SK-N-SH treated with all-trans-retinoic acid at 6 μM for 48 hours (cell line): Measurements from ENCODE around the gene PRKG1.

Experiments
- ATAC-seq: fragments of 200-7000 bp; cut with Tn5 transposase; 3 replicates; pipeline ENCODE4 v1.9.1; 2020; ENCODE audit warnings: mild to moderate bottlenecking, moderate library complexity
- ARNTL ChIP-seq: fragments of 450-650 bp; formaldehyde crosslinking; IDR thresholded peaks from 2 replicates; pipeline ENCODE4 v1.5.0; 2020; ENCODE audit warnings: low read depth, mild to moderate bottlenecking, moderate library complexity, borderline replicate concordance
- BACH2 ChIP-seq: fragments of 250-450 bp; sonication (Bioruptor Pico); IDR thresholded peaks from 2 replicates; pipeline ENCODE4 v1.9.0; 2021; ENCODE audit warnings: mild to moderate bottlenecking, borderline replicate concordance
- CSDC2 ChIP-seq: fragments of 250-450 bp; sonication (Bioruptor Pico); IDR thresholded peaks from 2 replicates; pipeline ENCODE4 v1.5.0; 2020; ENCODE audit warnings: mild to moderate bottlenecking, moderate library complexity
- ESRRG ChIP-seq: fragments of 250-450 bp; sonication (Bioruptor Pico); IDR thresholded peaks from 2 replicates; pipeline ENCODE4 v1.6.1; 2021; ENCODE audit warnings: mild to moderate bottlenecking
- GLIS3 ChIP-seq: fragments of 250-450 bp; sonication (Bioruptor Pico); IDR thresholded peaks from 2 replicates; pipeline ENCODE4 v1.5.0; 2020; ENCODE audit warnings: mild to moderate bottlenecking, moderate library complexity
- ISL1 ChIP-seq: fragments of 250-450 bp; sonication (Bioruptor Pico); IDR thresholded peaks from 2 replicates; pipeline ENCODE4 v2.1.2; 2022; ENCODE audit warnings: mild to moderate bottlenecking, moderate library complexity
- OSR1 ChIP-seq: fragments of 250-450 bp; sonication (Bioruptor Pico); IDR thresholded peaks from 2 replicates; pipeline ENCODE4 v1.8.0; 2022; ENCODE audit warnings: moderate library complexity, mild to moderate bottlenecking, inconsistent platforms
- PPARA ChIP-seq: fragments of 250-450 bp; sonication (Bioruptor Pico); IDR thresholded peaks from 2 replicates; pipeline ENCODE4 v1.5.0; 2020; ENCODE audit warnings: mild to moderate bottlenecking, borderline replicate concordance
- RARB ChIP-seq: fragments of 250-450 bp; sonication (Bioruptor Pico); IDR thresholded peaks from 2 replicates; pipeline ENCODE4 v1.8.0; 2021; ENCODE audit warnings: mild to moderate bottlenecking, moderate library complexity
- SNAI2 ChIP-seq: fragments of 250-450 bp; sonication (Bioruptor Pico); IDR thresholded peaks from 2 replicates; pipeline ENCODE4 v1.5.0; 2020; ENCODE audit warnings: mild to moderate bottlenecking, moderate library complexity
- TCF4 ChIP-seq: fragments of 250-450 bp; sonication (Bioruptor Pico); IDR thresholded peaks from 2 replicates; pipeline ENCODE4 v1.8.0; 2021; ENCODE audit warnings: mild to moderate bottlenecking, moderate library complexity, borderline replicate concordance
- TOX ChIP-seq: fragments of 250-450 bp; sonication (Bioruptor Pico); IDR thresholded peaks from 2 replicates; pipeline ENCODE4 v1.8.0; 2021; ENCODE audit warnings: mild to moderate bottlenecking, moderate library complexity, borderline replicate concordance
- ZC3H10 ChIP-seq: fragments of 250-450 bp; sonication (Bioruptor Pico); IDR thresholded peaks from 2 replicates; pipeline ENCODE4 v1.5.1; 2021; ENCODE audit warnings: mild to moderate bottlenecking, moderate library complexity
- ZFP3 ChIP-seq: fragments of 250-450 bp; sonication (Bioruptor Pico); IDR thresholded peaks from 2 replicates; pipeline ENCODE4 v1.5.0; 2020; ENCODE audit warnings: mild to moderate bottlenecking, moderate library complexity
- ZFP30 ChIP-seq: fragments of 450-650 bp; formaldehyde crosslinking; IDR thresholded peaks from 2 replicates; pipeline ENCODE4 v1.5.0; 2022; ENCODE audit warnings: mild to moderate bottlenecking, moderate library complexity
- ZNF565 ChIP-seq: fragments of 450-650 bp; formaldehyde crosslinking; conservative IDR thresholded peaks from 2 replicates; pipeline ENCODE4 v1.5.0; 2020; ENCODE audit warnings: low read depth, mild to moderate bottlenecking, moderate library complexity
- ZNF70 ChIP-seq: fragments of 450-650 bp; formaldehyde crosslinking; IDR thresholded peaks from 2 replicates; pipeline ENCODE4 v1.5.0; 2020; ENCODE audit warnings: mild to moderate bottlenecking, moderate library complexity
- ZNF8 ChIP-seq: fragments of 450-650 bp; formaldehyde crosslinking; IDR thresholded peaks from 2 replicates; pipeline ENCODE4 v1.5.0; 2020; ENCODE audit warnings: mild to moderate bottlenecking, moderate library complexity
- TF ChIP-seq, protein P1 (sequence below): fragments of 250-450 bp; sonication (Bioruptor Pico); IDR thresholded peaks from 2 replicates; pipeline ENCODE4 v1.5.1; 2021; ENCODE audit warnings: mild to moderate bottlenecking, moderate library complexity
- TF ChIP-seq, protein P2 (sequence below): fragments of 250-450 bp; sonication (Bioruptor Pico); IDR thresholded peaks from 2 replicates; pipeline ENCODE4 v1.8.0; 2021; ENCODE audit warnings: low read depth, mild to moderate bottlenecking, moderate library complexity, borderline replicate concordance
- TF ChIP-seq, protein P3 (sequence below): fragments of 250-450 bp; sonication (Bioruptor Pico); IDR thresholded peaks from 2 replicates; pipeline ENCODE4 v1.5.0; 2020; ENCODE audit warnings: mild to moderate bottlenecking, moderate library complexity
- TF ChIP-seq, protein P4 (sequence below): fragments of 250-450 bp; sonication (Bioruptor Pico); IDR thresholded peaks from 2 replicates; pipeline ENCODE4 v1.8.0; 2020; ENCODE audit warnings: mild to moderate bottlenecking, moderate library complexity, borderline replicate concordance
- TF ChIP-seq, protein P5 (sequence below): fragments of 250-450 bp; sonication (Bioruptor Pico); IDR thresholded peaks from 2 replicates; pipeline ENCODE4 v1.5.1; 2020; ENCODE audit warnings: low read depth, mild to moderate bottlenecking, moderate library complexity

PRKG1 gene

DNA sequence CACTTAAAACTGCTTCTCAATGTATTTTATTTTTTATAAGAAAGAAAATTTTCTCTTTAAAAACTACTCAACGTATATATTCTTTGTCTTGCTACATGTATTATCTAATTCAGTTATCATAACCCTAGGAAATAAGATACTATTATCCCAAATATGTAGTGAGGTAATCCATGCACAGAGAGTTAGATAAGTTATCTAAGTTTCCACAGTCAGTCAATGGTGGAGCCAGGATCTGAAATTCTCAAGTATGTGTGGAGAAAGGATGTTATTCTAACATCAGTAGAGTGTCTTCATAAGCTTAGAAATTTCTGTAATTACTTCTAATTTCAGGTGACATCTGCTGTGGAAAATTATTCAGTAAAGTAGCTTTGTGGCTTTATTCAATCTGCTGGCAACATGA lies 385.2 kb downstream of the PRKG1 start:
- TF ChIP-seq RARB (CRISPR knock-in tag) (no peak), ARNTL (no peak), TOX (no peak), ZNF8 (CRISPR knock-in tag) (no peak)
- TF ChIP-seq, protein P1, sequence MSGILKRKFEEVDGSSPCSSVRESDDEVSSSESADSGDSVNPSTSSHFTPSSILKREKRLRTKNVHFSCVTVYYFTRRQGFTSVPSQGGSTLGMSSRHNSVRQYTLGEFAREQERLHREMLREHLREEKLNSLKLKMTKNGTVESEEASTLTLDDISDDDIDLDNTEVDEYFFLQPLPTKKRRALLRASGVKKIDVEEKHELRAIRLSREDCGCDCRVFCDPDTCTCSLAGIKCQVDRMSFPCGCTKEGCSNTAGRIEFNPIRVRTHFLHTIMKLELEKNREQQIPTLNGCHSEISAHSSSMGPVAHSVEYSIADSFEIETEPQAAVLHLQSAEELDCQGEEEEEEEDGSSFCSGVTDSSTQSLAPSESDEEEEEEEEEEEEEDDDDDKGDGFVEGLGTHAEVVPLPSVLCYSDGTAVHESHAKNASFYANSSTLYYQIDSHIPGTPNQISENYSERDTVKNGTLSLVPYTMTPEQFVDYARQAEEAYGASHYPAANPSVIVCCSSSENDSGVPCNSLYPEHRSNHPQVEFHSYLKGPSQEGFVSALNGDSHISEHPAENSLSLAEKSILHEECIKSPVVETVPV = no peak
- TF ChIP-seq, protein P2, sequence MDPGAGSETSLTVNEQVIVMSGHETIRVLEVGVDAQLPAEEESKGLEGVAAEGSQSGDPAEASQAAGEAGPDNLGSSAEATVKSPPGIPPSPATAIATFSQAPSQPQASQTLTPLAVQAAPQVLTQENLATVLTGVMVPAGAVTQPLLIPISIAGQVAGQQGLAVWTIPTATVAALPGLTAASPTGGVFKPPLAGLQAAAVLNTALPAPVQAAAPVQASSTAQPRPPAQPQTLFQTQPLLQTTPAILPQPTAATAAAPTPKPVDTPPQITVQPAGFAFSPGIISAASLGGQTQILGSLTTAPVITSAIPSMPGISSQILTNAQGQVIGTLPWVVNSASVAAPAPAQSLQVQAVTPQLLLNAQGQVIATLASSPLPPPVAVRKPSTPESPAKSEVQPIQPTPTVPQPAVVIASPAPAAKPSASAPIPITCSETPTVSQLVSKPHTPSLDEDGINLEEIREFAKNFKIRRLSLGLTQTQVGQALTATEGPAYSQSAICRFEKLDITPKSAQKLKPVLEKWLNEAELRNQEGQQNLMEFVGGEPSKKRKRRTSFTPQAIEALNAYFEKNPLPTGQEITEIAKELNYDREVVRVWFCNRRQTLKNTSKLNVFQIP (CRISPR knock-in tag) = no peak
- TF ChIP-seq, protein P3, sequence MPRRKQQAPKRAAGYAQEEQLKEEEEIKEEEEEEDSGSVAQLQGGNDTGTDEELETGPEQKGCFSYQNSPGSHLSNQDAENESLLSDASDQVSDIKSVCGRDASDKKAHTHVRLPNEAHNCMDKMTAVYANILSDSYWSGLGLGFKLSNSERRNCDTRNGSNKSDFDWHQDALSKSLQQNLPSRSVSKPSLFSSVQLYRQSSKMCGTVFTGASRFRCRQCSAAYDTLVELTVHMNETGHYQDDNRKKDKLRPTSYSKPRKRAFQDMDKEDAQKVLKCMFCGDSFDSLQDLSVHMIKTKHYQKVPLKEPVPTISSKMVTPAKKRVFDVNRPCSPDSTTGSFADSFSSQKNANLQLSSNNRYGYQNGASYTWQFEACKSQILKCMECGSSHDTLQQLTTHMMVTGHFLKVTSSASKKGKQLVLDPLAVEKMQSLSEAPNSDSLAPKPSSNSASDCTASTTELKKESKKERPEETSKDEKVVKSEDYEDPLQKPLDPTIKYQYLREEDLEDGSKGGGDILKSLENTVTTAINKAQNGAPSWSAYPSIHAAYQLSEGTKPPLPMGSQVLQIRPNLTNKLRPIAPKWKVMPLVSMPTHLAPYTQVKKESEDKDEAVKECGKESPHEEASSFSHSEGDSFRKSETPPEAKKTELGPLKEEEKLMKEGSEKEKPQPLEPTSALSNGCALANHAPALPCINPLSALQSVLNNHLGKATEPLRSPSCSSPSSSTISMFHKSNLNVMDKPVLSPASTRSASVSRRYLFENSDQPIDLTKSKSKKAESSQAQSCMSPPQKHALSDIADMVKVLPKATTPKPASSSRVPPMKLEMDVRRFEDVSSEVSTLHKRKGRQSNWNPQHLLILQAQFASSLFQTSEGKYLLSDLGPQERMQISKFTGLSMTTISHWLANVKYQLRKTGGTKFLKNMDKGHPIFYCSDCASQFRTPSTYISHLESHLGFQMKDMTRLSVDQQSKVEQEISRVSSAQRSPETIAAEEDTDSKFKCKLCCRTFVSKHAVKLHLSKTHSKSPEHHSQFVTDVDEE (CRISPR knock-in tag) = no peak
- no peak for ATAC-seq

DNA sequence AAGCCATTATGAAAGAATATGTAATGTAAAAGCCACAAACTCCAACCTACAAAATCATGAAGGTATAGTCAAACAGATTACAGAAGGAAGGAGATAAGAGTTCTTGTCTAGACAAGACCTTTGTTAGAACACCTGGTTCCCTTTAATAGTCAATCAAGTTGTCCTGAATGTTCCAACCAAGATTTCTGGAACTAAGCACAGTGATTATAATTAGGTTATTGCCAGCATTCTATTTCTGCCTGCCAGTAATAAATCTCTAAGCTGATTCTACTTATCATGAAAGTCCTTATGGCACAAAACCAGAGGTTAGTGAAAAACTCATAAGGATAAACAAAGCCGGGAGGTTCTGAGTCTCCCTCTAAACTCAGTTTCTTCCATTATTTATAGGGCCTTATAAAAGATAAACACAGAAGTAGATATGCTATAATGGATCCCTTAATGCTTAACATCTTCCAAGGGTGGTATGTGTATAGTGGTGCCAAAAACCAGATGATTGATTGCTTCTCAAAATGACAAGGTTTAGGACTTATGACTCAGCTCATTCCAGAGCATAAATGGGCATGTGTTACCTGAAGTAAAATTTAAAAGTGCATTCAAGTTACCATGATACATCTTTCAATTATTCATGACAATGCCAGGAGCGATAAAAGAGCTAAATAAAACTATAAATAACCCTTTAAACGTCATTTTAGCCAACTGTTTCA lies 387.9 kb downstream of the PRKG1 start:
- no peak for TF ChIP-seq TCF4 (CRISPR knock-in tag)
- TF ChIP-seq BACH2 (CRISPR knock-in tag) = no peak
- TF ChIP-seq, protein P2 (CRISPR knock-in tag) = no peak
- TF ChIP-seq, protein P4, sequence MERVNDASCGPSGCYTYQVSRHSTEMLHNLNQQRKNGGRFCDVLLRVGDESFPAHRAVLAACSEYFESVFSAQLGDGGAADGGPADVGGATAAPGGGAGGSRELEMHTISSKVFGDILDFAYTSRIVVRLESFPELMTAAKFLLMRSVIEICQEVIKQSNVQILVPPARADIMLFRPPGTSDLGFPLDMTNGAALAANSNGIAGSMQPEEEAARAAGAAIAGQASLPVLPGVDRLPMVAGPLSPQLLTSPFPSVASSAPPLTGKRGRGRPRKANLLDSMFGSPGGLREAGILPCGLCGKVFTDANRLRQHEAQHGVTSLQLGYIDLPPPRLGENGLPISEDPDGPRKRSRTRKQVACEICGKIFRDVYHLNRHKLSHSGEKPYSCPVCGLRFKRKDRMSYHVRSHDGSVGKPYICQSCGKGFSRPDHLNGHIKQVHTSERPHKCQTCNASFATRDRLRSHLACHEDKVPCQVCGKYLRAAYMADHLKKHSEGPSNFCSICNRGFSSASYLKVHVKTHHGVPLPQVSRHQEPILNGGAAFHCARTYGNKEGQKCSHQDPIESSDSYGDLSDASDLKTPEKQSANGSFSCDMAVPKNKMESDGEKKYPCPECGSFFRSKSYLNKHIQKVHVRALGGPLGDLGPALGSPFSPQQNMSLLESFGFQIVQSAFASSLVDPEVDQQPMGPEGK (CRISPR knock-in tag) = no peak
- no peak for TF ChIP-seq OSR1 (CRISPR knock-in tag)
- TF ChIP-seq ZNF8 (CRISPR knock-in tag) = no peak
- TF ChIP-seq RARB (CRISPR knock-in tag) = no peak
- TF ChIP-seq CSDC2 (CRISPR knock-in tag) = no peak
- TF ChIP-seq ARNTL = no peak
- no peak for TF ChIP-seq ZFP30
- no peak for TF ChIP-seq ESRRG (CRISPR knock-in tag)
- TF ChIP-seq, protein P1 = no peak
- TF ChIP-seq, protein P5, sequence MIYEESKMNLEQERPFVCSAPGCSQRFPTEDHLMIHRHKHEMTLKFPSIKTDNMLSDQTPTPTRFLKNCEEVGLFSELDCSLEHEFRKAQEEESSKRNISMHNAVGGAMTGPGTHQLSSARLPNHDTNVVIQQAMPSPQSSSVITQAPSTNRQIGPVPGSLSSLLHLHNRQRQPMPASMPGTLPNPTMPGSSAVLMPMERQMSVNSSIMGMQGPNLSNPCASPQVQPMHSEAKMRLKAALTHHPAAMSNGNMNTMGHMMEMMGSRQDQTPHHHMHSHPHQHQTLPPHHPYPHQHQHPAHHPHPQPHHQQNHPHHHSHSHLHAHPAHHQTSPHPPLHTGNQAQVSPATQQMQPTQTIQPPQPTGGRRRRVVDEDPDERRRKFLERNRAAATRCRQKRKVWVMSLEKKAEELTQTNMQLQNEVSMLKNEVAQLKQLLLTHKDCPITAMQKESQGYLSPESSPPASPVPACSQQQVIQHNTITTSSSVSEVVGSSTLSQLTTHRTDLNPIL (CRISPR knock-in tag) = no peak
- TF ChIP-seq ZNF70 (CRISPR knock-in tag) = no peak
- TF ChIP-seq GLIS3 (CRISPR knock-in tag) = no peak
- TF ChIP-seq ZFP3 (CRISPR knock-in tag) = no peak
- no peak for TF ChIP-seq ZNF565 (CRISPR knock-in tag)
- peak; percentile 98 for TF ChIP-seq ISL1 (CRISPR knock-in tag)
- no peak for TF ChIP-seq PPARA (CRISPR knock-in tag)
- peak; percentile 31; the same call in 1 of the 2 replicates for TF ChIP-seq TOX
- peak; percentile 32; the same call in 1 of the 2 replicates for TF ChIP-seq ZC3H10 (CRISPR knock-in tag)
- TF ChIP-seq, protein P3 (CRISPR knock-in tag) = 0 out of 2 replicates have a peak, but pooled peaks have one; percentile 26
- TF ChIP-seq SNAI2 (CRISPR knock-in tag) = no peak

More for the DNA sequence above, 387.9 kb downstream of the PRKG1 start:
- peak; percentile 81 for ATAC-seq
